HG02870 (cell line): ENCODE measurements around the gene TCERG1L.
"Not testable (repeated sequence)": the region's sequence is repeated elsewhere in the genome, so short reads cannot be mapped to it uniquely, and the experiment has no call there.

Experiments
- ATAC-seq: cut with Tn5 transposase; IDR thresholded peaks from one replicate; pipeline ENCODE4 v1.9.1; 2021; ENCODE audit warnings: mild to moderate bottlenecking, moderate library complexity; ENCODE audit not compliant: unreplicated experiment

The TCERG1L gene, protein sequence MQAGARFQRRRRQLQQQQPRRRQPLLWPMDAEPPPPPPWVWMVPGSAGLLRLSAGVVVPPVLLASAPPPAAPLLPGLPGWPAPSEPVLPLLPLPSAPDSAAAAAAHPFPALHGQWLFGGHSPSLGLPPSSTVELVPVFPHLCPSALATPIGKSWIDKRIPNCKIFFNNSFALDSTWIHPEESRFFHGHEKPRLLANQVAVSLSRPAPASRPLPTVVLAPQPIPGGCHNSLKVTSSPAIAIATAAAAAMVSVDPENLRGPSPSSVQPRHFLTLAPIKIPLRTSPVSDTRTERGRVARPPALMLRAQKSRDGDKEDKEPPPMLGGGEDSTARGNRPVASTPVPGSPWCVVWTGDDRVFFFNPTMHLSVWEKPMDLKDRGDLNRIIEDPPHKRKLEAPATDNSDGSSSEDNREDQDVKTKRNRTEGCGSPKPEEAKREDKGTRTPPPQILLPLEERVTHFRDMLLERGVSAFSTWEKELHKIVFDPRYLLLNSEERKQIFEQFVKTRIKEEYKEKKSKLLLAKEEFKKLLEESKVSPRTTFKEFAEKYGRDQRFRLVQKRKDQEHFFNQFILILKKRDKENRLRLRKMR

DNA sequence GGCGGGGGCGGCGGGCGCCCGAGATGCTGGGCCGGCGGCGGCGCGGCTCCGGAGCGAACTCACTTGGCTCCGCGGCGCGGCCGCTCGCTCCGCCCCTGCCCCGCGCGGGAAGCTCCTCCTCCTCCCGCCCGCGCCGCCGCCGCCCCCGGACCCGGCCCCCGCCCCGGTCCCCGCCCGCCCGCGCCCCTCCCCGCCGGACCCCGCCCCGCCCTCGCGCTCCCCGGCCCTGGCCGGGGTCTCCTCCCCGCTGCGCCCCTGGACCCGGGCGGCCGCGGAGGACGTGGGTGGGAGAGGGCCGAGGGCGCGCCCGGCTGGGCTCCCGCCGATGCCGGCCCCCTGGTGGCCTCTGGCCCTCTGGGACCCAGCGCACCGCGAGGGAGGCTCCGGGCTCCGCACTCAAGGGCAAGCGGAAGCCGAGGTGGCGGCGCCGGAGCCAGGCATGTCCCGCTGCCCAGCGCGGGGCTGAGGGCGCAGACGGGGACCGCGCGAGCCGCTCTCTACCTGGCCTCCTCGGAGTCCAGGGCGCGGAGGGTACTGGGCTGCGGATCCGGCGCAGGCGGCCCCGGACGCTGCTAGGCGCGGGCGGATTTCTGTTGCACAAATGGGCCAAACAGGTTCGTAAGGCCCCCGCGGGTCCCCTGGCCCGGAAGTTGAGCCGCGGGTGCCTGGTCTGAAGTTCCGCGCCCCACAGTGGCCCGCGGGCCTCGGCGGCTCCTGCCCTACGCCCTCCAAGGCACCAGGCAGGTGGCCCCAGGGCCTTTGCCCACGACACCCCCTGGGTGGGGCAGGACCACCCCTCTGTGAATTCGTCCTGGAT lies at the start of gene TCERG1L:
Gene TCERG1L (minus strand): TSS at position 61 of the 817 bp plus-strand sequence. CDS start 86 bp downstream, outside the sequence.
- ATAC-seq, result no peak

DNA sequence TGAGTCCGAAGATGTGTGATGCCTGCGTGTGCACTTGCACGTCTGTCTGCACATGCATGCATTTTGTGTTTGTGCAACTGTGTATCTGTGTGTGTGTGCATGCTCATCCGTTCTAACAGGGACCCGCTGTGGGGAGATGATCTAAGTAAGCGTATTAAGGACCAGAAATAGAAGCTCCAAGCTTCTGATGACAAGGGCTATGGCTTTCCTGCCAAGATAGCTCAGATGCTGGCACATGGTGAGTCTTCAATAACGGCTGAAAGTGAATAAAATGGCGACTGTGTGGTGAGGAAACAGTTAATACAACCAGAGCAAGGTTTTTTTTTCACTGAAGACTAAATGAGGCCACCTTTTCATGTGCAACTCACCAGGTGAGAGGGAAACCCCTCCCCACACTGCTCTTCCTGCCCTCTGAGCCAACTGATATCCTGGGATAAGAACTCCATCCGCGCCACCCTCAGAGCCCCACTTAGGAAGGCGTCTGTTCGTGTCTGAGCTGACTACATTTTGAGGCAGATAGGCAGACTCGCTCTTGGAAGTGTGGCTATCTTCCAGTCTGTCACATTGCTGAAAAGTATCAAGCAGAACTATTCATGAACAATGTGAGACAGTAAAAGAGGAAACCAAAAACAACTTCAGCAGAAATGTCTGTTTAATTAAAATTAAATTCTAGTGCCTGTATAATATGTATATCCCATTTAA lies 47.4 kb upstream of the TCERG1L start:
- ATAC-seq, result no peak

- no peak for ATAC-seq
Observed at GRCh38 chr10:131356442-131356841, 44.9 kb upstream of the TCERG1L start.

GRCh38 chr10:131355881-131356280 lies 44.4 kb upstream of the TCERG1L start:
- ATAC-seq, result no peak

DNA sequence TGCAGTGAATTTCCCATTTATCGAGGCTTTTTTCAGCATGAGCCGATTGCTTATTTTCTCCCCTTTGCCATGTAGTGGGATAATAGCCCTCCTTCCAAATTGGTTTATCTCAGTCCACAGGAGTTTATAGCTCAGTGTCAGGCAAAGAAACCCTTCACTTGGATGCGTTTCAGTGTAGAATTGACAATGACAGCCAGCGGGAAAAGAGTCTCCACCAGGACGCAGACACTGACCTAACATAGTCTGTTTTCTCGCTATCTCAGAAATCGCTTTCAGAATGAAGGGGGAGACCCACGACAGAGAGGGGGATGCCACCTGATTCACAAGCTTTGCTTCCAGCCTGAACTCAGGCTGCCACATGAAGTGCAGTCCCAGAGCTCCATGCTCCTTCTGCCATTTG lies 43.5 kb upstream of the TCERG1L start:
- ATAC-seq, result no peak

GRCh38 chr10:131354380-131354779 lies 42.9 kb upstream of the TCERG1L start:
- no peak for ATAC-seq

- ATAC-seq, result no peak
Observed at GRCh38 chr10:131352765-131353290, 41.3 kb upstream of the TCERG1L start.

GRCh38 chr10:131350660-131351059 lies 39.1 kb upstream of the TCERG1L start:
- no peak for ATAC-seq

GRCh38 chr10:131350245-131350644 lies 38.7 kb upstream of the TCERG1L start:
- ATAC-seq, result no peak

- ATAC-seq, result no peak
Observed at GRCh38 chr10:131346456-131346855, 34.9 kb upstream of the TCERG1L start.

DNA sequence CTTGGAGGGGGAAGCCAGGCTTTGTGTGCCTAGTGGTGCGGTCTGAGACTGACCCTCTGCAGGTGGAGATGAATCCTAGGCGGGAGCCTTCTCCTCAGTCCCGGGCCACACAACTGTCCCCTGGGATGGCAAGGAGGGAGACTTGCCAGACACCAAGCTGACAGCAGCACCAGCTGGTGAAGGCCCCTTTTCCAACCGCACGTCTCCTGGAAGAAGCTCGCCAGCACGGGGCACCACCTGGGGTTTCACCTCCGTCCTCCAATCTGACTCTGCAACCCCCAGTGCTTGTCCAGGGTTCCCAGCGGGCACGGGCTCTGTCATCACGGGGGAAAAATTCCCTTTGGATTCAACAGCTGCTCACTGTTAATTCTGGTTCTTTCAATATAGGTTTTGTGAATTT lies 34.2 kb upstream of the TCERG1L start:
- ATAC-seq, result no peak

- no peak for ATAC-seq
Observed at GRCh38 chr10:131344747-131345146, 33.2 kb upstream of the TCERG1L start.

GRCh38 chr10:131337741-131338140 lies 26.2 kb upstream of the TCERG1L start:
- no peak for ATAC-seq

DNA sequence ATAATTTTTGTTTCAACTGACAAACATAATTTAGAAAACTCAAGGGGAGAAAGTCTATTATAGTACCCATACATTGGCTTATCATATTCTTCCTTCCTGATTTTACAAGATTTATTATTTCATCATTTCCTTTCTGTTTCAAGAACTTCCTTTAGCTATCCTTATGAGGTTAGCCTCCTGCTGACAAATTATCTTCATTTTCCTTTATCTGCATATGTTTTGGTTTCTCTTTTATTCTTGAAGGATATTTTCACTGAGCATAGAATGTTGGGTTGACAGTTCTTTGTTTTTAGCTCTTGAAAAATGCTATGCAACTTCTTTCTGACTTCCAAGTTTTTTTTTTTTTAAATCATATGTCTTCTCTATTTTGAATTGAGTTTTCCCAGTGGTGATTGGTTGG lies 21.3 kb upstream of the TCERG1L start:
- ATAC-seq, result no peak

DNA sequence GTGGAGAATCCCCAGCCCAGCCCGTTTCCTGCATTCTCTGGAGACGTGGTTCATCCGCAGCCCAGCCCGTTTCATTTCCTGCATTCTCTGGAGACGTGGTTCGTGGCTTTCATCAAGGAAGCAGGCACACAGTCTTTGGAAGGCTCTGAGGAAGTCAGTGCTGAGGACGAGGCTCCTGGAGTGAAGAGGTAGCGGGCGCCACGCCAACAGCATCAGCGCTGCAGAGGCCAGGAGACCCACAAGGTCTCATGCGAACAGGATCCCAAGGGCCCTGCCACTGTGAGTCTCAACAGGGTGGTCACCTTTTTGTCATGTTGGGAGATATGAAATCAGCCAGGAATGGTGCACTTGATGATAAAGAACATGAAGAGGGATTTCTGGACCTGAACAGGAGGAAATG lies 12.4 kb upstream of the TCERG1L start:
- ATAC-seq, result no peak

GRCh38 chr10:131323025-131323424 lies 11.5 kb upstream of the TCERG1L start:
- ATAC-seq, result no peak

DNA sequence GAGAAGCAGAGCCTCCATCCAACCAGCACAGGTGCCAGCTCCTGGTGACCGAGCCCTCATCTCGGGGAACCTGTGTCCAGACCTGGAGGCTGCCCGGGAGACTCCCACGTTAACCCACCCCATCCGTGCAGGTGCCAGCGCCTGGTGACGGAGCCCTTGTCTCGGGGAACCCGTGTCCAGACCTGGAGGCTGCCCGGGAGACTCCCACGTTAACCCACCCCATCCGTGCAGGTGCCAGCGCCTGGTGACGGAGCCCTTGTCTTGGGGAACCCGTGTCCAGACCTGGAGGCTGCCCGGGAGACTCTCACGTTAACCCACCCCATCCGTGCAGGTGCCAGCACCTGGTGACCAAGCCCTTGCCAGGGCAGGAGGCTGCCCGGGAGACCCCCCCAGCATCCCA lies 11.1 kb upstream of the TCERG1L start:
- ATAC-seq, result not testable (repeated sequence)

GRCh38 chr10:131320860-131321604 lies 9.5 kb upstream of the TCERG1L start:
- ATAC-seq, result no peak

DNA sequence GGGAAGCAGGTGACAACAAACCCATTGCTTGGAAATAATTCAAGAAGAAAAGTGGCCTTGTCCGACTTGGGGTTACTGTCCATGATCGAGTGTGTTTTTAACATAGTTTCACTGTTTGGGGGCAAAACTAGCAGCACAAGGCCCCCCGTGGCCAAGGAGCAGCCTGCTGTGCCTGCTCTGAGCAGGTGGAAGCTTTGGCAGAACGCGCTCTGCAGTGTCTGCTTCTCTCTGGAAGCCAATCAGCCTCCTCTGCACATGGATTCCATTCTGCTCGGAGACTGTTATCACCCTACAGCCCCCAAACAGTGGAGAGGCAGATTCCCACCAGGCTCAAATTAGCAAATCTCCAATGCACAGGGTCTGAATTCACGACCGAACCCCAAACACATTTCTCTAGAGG lies 7.3 kb upstream of the TCERG1L start:
- no peak for ATAC-seq

DNA sequence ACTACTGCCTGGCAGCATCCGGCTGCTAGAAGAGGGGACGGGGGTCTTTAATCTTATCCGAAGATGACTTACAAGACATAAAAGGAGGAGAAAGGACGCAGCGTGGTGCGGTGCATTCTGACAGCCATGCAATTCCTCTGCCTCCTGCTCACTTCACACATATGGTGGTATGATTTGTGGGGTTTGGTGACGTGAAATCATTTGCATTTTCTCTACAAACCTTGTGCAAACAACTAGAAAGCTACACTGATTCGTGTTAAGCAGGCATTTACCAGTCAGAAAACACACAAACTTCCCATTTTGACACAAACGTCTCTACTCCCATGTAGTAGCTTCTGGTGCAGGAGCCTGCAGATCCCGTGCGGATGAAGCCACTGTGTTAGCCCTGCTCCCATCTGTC lies 6.8 kb upstream of the TCERG1L start:
- no peak for ATAC-seq
